Activated CD8-positive, alpha-beta memory T cell treated with anti-CD3 and anti-CD28 coated beads for 4 hours (primary cell): ENCODE measurements around the gene PARVA.
"Not testable (repeated sequence)": the region's sequence is repeated elsewhere in the genome, so short reads cannot be mapped to it uniquely, and the experiment has no call there.

Source experiments
- DNase-seq, 2 donors: peaks; one replicate each; pipeline ENCODE4 v3.0.0-alpha.2; 2020; ENCODE audit warnings: low read depth in 2 of 2

The PARVA gene, protein sequence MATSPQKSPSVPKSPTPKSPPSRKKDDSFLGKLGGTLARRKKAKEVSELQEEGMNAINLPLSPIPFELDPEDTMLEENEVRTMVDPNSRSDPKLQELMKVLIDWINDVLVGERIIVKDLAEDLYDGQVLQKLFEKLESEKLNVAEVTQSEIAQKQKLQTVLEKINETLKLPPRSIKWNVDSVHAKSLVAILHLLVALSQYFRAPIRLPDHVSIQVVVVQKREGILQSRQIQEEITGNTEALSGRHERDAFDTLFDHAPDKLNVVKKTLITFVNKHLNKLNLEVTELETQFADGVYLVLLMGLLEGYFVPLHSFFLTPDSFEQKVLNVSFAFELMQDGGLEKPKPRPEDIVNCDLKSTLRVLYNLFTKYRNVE

GRCh38 chr11:12377106-12377823 lies at the start of gene PARVA:
PARVA (plus strand) TSS chr11:12377571; CDS start chr11:12377648, 77 bp downstream.
- no peak for DNase-seq

- no peak for DNase-seq
These were observed 48.2 kb upstream of the PARVA start for GRCh38 chr11:12329169-12329568.

GRCh38 chr11:12329797-12330196 lies 47.6 kb upstream of the PARVA start:
- DNase-seq = no peak

DNA sequence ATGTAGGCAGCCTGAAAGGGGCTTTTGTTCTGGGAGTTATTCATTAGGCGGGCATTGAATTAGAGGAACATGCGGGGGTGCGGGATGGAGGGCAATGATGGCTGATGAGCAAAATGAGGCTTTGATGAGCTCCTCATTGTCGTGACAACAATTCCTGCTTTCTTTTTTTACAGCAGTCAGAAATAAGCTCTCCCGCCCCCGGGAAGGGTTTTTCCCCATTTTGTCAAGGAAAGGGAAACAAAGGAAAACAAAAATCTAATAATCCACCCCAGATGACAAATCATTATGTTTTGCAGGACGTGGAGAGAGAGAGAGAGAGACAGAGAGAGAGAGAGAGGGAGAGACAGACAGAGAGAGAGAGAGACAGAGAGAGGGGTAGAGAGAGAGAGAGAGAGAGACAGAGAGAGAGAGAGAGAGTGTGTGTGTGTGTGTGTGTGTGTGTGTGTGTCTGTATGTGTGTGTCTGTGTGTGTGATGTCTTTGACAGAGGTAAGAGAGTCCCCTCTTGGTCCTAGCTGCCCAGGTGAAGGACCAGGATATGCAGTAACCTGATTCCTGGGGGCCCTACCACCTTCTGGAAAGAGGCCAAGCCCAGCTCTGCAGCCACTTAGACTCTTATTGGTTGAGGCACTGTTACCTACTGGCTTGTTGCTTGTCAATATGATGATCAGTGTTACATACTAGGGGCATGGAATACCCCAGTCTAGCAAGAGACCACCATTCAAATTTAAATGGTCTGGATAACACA lies 46.7 kb upstream of the PARVA start:
- no peak for DNase-seq

DNA sequence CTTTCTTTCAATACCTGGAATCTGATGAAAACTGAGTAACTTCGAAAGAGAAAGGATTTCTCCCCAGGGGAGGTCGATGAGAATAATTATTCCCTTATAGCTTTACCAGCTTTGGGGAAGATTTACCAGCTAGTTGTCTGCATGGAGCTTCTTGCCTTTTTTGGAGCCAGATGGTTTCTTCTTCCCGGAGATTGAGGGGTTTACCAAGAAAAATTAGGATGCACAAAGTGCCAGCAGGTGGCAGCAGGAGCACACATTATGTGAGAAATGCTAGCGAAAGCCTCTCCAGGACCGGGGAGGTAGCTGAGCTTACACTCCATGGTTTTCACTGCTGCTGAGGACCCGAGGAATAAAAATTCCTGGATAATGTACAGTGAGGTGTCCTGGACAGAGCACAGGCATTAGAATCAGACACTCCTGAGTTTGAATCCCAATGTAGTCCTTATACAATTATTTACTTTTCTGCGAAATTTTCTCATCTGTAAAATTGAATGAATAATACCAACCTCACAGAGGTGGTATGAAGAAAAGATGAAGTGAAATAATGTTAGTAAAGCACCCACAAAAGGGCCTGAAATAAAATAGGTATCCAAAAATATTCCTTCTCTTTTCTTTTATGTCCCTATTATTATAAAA lies 46.0 kb upstream of the PARVA start:
- DNase-seq = peak; percentile 25 to 56

- no peak for DNase-seq
These were observed 33.8 kb upstream of the PARVA start for GRCh38 chr11:12343526-12343925.

GRCh38 chr11:12353534-12353933 lies 23.8 kb upstream of the PARVA start:
- no peak for DNase-seq

- no peak for DNase-seq
These were observed 22.4 kb upstream of the PARVA start for GRCh38 chr11:12354750-12355545.

DNA sequence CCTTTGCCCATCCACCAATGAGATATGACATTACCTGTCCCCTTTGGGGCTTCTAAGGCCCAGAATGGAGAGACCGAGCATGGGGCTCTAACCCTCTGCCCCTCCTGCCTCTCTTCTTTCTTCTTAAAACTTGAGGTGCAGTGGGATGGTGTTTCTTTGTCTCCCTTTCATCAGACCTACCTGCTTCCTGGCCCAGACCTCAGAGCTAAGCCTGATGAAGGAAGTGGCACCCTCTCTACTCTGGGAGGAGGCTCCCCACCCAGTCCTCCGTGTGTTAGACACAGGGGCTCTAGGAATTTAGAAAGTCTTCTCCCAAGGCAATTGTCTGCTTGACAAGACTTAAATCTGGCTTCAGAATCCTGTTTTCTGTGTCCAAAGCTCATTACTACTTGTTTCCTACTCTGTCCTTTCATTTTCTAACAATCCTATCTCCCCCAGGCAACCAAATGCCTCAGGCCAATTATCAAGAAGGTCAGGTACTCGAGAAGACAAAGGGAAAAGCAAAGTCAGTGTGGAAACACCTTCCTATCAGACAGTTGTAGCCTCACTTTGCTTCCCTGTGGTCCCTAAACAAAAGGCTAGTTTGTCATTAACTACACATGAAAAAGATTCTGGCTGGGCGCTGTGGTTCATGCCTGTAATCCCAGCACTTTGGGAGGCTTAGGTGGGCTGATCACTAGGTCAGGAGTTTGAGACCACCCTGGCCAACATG lies 20.3 kb upstream of the PARVA start:
- DNase-seq = no peak

- DNase-seq = not testable (repeated sequence)
These were observed 19.7 kb upstream of the PARVA start for GRCh38 chr11:12357697-12358096.

- DNase-seq = no peak
These were observed 18.8 kb upstream of the PARVA start for GRCh38 chr11:12358302-12359188.

- DNase-seq = no peak
These were observed 17.6 kb upstream of the PARVA start for GRCh38 chr11:12359761-12360160.

- DNase-seq = no peak
These were observed 15.7 kb upstream of the PARVA start for GRCh38 chr11:12361682-12362081.

DNA sequence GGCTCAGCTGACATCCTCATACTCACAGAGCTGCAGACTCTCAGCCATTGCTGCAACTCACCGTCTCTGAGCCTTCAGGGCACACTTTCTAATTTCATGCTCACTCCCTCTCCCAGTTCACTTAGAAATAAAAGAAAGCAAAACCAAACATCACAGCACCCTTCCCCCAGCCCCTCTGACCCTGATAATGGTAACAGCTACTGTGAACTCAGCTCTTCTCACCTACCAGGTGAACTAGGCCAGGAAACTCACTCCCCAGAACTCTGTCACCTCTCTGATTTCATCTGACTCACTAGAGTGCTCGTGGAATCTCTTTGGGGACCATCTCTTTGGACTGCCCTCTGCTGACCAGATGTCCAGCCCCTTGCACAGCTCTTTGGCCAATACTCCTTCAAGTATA lies 14.5 kb upstream of the PARVA start:
- no peak for DNase-seq

DNA sequence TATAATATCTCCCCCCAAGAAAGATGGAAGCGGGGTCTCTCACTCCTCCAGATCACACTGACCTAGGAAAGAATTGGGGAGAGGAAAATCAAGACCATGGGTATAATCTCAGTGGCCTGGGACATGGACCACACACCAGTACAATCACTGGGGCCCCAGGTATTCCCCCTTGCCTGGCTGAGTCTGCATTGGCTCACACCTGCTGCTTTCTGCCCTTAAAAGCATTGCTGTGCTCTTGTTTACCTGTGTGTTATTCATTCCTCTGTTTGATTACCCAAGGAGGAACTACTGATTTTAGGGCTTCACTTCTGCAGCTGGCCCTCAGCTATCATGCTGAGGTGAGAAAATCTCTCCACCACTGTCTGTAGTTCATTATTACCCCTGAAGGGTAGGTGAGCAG lies 14.0 kb upstream of the PARVA start:
- DNase-seq = no peak

GRCh38 chr11:12365965-12366575 lies 11.3 kb upstream of the PARVA start:
- DNase-seq = peak in 1 of 2 donors; percentile 6

DNA sequence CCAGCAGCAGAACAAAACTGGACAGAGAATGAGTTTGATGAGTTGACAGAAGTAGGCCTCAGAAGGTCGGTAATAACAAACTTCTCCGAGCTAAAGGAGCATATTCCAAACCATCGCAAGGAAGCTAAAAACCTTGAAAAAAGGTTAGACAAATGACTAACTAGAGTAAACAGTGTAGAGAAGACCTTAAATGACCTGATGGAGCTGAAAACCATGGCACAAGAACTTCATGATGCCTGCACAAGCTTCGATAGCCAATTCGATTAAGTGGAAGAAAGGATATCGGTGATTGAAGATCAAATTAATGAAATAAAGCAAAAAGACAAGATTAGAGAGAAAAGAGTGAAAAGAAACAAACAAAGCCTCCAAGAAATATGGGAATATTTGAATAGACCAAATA lies 10.3 kb upstream of the PARVA start:
- DNase-seq = not testable (repeated sequence)

DNA sequence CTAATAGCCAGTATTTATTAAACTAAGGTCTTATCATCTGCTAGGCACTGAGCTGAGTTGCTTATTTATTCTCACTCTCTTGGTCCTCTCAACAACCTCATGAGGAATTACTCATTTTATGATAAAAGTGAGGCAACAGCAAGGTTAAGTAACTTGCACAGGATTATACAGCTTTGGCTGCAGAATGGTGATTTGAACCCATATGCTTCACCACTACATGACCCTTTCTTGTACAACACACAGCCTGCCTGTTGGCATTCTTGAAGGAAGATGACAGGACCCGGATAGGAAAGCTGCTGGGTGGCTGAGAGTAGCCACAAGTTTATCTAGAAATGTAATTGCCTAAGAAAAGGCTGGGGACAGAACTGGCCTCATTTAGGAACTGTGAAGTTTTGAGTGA lies 5.3 kb upstream of the PARVA start:
- DNase-seq = no peak

DNA sequence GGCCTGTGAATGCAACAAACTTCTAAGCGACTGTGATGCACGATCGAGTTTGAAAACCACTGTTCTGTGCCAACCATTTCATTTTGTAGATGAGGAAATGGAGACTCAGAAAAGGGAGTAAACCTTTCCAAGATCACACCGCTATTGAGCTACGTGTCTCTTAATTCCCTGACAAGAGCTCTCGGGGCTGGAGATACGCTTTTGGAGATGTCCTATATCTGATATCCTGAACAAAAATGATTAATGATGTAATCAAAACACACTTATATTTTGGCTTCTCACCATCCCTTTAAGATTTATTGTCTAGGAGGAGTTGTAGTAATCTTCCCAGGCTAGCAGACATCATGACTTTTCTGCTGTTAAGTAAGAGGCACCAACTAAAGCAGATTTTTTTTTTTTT lies 1.7 kb upstream of the PARVA start:
- DNase-seq = no peak
